Raji (cell line): Measurements from ENCODE around the gene CARHSP1.

ENCODE experiments used
- POLR2A ChIP-seq: IDR thresholded peaks from 2 replicates; pipeline ENCODE4 v1.6.1; 2011; ENCODE audit warnings: low read depth, low read length, control low read depth; ENCODE audit not compliant: insufficient read depth

The CARHSP1 gene

GRCh38 chr16:8866118-8866883, 2.5 kb downstream of the CARHSP1 start:
- TF ChIP-seq POLR2A: no peak

- no peak for TF ChIP-seq POLR2A
These were observed 3.5 kb downstream of the CARHSP1 start for GRCh38 chr16:8865145-8865882.

GRCh38 chr16:8864480-8865110, 4.2 kb downstream of the CARHSP1 start:
- no peak for TF ChIP-seq POLR2A

- TF ChIP-seq POLR2A: no peak
These were observed 5.0 kb downstream of the CARHSP1 start for GRCh38 chr16:8863594-8864424.

DNA sequence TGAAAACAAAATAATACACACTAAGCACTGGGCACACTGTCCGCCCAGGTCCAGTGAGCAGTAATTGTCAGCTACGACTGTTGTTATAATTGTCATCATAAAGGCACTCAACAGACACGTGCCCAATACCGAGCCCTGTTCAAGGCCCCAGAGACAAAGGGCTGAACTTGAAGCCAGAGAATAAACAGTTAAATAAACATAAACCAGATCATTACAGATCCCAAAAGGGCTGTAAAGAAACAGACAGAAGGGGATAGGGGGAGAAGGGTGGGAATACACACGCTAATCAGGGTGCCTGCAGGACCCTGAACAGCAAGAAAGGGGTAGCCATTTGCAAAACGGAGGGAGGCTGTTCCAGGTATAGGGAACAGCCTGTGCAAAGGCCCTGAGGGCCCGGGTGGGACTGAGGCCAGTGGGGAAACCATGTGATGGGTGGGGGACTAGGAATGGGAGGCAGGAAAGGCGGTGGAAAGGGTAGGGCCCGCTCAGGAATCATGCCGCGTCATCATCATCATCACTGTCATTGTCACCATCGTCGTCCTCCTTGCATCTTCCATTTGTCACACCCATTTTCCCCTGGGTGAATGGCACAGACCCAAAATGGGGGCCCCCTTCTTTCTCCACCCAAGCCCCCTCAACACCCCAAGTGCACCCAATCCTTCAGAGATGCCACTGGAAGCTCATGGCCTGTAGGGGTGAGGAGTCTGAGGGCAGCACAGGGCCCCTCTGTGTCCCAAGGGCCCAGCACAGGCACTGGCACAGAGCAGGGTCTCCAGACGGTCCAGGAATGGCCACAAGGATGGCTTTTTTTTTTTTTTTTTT, 6.3 kb downstream of the CARHSP1 start:
- TF ChIP-seq POLR2A: 0 out of 2 replicates have a peak, but pooled peaks have one; percentile 12

DNA sequence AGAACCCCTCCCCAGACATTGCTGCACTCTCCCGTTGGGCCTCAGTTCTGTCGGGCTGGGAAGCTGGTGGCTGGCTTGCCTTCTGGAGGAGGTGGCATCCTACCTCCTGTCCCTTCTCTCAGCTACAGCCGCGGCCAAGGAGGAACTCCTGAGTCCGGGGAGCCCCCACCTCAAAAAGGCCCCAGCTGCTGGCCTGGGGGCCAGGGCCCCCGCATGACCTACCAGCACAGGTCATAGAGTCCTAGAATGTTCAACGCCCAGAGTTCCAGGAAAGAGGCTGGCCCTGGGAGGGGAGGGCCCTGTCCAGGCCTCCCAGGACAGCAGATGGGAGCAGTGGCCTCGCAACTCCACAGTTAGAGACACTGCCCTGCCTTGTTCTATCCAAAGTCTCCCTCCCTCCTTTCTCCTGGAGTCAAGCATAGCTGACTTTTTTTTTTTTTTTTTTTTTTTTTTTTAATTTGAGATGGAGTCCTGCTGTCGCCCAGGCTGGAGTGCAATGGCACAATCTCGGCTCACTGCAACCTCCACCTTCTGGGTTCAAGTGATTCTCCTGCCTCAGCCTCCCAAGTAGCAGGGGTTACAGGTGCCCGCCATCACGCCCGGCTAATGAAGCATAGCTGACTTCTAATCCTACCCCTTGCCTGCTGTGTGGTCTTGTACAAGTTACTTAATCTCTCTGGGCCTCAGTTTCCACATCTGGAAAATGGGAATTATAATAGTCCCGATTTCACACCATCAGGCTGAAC, 7.1 kb downstream of the CARHSP1 start:
- TF ChIP-seq POLR2A: no peak

DNA sequence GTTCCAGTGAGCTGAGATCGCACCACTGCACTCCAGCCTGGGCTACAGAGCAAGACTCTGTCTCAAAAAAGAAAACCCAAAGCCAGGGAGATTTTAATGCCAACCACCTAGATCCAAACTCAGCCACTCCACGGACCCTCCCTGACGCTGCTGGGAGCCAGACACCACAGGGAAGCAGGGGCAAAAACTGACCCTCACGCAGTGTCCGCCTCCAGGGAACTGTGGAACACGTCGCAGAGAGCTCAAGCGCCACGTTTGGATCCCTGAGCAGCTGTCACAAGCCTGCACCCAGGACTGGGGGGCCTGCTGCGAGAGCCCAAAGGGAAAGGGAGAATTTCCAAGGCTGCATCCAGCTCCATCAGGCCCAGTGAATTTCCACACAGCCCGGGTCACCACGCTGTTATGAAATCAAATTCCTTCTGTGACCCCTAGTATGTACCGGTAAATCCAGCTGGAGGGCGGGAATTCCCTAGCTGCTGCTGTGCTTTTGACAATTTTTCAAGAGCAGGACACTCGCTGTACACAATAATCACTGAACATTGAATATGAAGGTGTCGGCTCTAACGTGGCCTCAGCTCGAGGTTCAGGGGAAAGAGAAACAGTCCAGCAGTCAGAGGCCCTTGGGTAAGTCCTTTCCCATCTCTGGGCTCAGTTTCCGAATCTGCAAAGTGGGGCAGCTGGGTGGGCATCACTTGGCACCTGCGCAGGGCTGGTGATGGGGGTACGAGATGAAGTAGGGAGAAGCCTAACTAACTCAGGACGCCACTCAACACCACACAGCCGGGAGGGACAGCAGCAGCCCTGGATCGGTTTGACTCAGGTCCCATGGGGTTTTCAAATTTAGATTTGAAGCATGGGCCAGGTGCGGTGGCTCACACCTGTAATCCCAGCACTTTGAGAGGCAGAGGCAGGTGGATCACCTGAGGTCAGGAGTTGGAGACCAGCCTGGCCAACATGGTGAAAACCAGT, 8.6 kb downstream of the CARHSP1 start:
- TF ChIP-seq POLR2A: no peak

- no peak for TF ChIP-seq POLR2A
These were observed 9.6 kb downstream of the CARHSP1 start for GRCh38 chr16:8858994-8859912.

DNA sequence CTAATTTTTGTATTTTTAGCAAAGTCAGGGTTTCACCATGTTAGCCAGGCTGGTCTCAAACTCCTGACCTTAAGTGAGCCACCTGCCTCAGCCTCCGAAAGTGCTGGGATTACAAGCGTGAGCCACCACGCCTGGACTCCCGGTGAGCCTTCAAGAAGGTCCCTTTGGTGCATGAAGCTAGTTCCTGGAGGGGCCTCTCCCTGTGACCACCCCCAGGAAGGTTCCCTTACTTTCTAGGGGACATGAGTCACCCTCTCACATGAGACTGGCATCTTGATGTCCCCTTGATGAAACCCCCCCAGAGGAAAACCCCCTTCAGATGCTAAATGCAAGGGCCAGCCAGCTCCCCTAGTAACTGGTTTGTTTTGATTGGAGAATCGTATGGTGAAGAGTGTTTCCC, 12.8 kb downstream of the CARHSP1 start:
- TF ChIP-seq POLR2A: no peak

GRCh38 chr16:8855051-8855786, 13.6 kb downstream of the CARHSP1 start:
- no peak for TF ChIP-seq POLR2A
